Measurements from ENCODE around the gene STRADA.

STRADA gene

DNA sequence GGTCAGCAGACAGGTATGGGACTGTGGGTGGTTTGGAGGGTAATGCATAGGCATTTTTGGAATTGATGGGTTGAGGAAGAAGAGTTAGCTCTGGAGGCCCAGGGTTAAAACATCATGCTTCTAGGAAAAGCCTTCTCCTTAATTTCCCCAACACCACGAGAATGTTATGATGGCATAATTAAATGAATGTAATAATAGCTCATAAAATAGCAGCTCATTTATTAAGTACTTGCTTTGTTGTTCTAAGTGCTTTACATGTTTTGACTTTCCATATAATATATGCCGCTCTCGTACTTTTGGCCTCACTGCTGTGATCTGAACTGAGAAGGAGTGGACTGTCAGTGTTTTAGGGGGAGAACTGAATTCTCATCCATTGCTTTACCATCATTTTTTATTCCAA, 56.0 kb downstream of the STRADA start:
- Histone ChIP-seq H3K36me3 (peaks cover 94% of the 10 kb centered on the region), H3K4me1 (ENCODE audit: control insufficient read depth in 1 of 2, insufficient read depth in 1 of 2, low read depth in 1 of 2, low read length in 1 of 2) (peaks cover 12 to 13% of the 10 kb centered on the region in 2 experiments), H3K27ac (no peak overlapping the region), H3K9me3 (no peaks in the 10 kb centered on the region), H3K27me3 (no peaks in the 10 kb centered on the region), H3K4me3 (ENCODE audit: low read depth in 1 of 2, low read length in 1 of 2) (no peak overlapping the region)
- TF ChIP-seq, protein P1, sequence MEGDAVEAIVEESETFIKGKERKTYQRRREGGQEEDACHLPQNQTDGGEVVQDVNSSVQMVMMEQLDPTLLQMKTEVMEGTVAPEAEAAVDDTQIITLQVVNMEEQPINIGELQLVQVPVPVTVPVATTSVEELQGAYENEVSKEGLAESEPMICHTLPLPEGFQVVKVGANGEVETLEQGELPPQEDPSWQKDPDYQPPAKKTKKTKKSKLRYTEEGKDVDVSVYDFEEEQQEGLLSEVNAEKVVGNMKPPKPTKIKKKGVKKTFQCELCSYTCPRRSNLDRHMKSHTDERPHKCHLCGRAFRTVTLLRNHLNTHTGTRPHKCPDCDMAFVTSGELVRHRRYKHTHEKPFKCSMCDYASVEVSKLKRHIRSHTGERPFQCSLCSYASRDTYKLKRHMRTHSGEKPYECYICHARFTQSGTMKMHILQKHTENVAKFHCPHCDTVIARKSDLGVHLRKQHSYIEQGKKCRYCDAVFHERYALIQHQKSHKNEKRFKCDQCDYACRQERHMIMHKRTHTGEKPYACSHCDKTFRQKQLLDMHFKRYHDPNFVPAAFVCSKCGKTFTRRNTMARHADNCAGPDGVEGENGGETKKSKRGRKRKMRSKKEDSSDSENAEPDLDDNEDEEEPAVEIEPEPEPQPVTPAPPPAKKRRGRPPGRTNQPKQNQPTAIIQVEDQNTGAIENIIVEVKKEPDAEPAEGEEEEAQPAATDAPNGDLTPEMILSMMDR (IDR thresholded peaks at IDR 0.05) = no peak

DNA sequence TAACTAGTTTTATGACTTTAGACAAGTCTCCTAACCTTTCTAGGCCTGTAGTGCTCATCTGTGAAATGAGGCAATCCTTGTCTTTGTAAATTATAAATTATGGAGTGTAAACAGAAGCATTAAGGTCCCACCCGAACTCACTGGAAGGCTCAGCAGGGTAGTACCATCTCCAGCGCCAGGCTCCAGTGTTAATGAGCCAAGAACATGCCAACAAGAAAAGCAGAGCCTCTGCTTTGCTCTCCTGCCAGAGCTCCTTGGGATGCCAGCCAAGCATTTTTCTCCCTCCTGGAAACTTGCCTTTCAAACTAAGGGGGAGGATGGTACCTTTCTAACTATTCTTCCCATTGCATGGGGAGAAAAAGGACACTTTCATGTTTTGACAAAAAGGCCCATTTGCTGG, 56.6 kb downstream of the STRADA start:
- no peaks in the 10 kb centered on the region for H3K27me3 ChIP-seq
- peaks cover 12 to 13% of the 10 kb centered on the region in 2 experiments for H3K4me1 ChIP-seq (ENCODE audit: control insufficient read depth in 1 of 2, insufficient read depth in 1 of 2, low read depth in 1 of 2, low read length in 1 of 2)
- no peak overlapping the region for H3K4me3 ChIP-seq (ENCODE audit: low read depth in 1 of 2, low read length in 1 of 2)
- no peaks in the 10 kb centered on the region for H3K9me3 ChIP-seq
- H3K36me3 ChIP-seq = peaks cover 94% of the 10 kb centered on the region
- TF ChIP-seq, protein P1 (IDR thresholded peaks at IDR 0.05) = no peak
- H3K27ac ChIP-seq = no peak overlapping the region

DNA sequence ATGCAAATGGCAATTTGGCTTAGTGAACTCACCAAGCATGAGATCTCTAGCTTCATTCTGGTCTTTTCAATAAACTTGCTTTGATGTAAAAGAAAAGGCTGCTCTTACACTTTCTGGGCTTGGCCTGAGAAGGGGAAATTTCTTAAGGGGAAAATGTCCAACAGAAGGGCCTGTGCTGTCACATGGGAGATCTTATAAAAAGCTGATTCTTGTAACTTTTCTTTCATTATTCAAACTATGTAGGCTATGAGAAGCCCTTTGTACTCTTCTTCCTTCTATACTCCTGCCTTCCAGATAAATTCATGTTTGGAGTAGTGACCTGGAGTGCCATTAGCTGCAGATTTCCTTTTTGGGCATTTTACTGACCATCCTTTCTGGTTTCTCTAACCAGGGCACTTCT, 58.6 kb downstream of the STRADA start:
- peak overlapping the region; percentile 80 for H3K27ac ChIP-seq
- H3K36me3 ChIP-seq = peaks cover 93% of the 10 kb centered on the region
- H3K27me3 ChIP-seq = no peaks in the 10 kb centered on the region
- TF ChIP-seq, protein P1 (IDR thresholded peaks at IDR 0.05) = no peak
- H3K9me3 ChIP-seq = no peaks in the 10 kb centered on the region
- peaks cover 12 to 13% of the 10 kb centered on the region in 2 experiments for H3K4me1 ChIP-seq (ENCODE audit: control insufficient read depth in 1 of 2, insufficient read depth in 1 of 2, low read depth in 1 of 2, low read length in 1 of 2)
- H3K4me3 ChIP-seq (ENCODE audit: low read depth in 1 of 2, low read length in 1 of 2) = peak overlapping the region in 1 of 2 experiments; percentile 15

DNA sequence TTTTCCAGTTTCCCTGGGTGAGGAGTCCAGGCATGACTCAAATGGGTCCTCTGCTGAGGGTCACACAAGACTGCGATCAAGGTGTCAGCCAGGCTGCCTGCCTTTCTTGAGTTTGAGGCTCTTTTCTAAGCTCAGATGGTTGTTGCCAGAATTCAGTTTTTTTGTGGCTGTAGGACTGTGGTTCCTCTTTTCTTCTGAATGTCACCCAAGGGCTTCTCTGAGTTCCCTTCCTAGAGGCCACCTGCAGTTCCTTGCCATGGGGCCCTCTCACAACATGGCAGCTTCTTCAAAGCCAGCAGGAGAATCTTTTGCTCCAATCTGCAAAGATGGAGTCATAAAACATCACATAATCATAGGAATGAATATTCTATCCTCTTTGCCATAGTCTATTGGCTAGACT, 59.2 kb downstream of the STRADA start:
- peaks cover 95% of the 10 kb centered on the region for H3K36me3 ChIP-seq
- peaks cover 12 to 13% of the 10 kb centered on the region in 2 experiments for H3K4me1 ChIP-seq (ENCODE audit: control insufficient read depth in 1 of 2, insufficient read depth in 1 of 2, low read depth in 1 of 2, low read length in 1 of 2)

DNA sequence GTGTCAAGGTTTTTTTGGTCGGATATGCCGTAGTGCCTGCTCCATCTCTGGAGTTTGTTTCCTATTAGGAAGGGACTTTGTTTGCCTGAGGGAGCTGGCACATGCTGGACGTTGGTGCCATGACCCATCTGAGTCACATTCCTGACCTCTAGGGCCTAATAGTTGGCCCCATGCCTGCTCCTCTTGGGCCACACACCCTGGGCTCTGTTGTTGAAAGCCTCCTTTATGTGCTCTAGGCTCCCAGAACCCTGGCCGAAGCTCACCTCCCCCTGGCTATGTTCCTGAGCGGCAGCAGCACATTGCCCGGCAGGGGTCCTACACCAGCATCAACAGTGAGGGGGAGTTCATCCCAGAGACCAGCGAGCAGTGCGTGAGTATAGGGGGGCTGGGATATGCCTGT, 60.1 kb downstream of the STRADA start:
- H3K9me3 ChIP-seq = no peaks in the 10 kb centered on the region
- peaks cover 99% of the 10 kb centered on the region for H3K36me3 ChIP-seq
- peaks cover 15% of the 10 kb centered on the region in 2 experiments for H3K4me1 ChIP-seq (ENCODE audit: control insufficient read depth in 1 of 2, insufficient read depth in 1 of 2, low read depth in 1 of 2, low read length in 1 of 2)

More for the DNA sequence above, 59.2 kb downstream of the STRADA start:
- peak overlapping the region in 1 of 2 experiments; percentile 15 for H3K4me3 ChIP-seq (ENCODE audit: low read depth in 1 of 2, low read length in 1 of 2)
- no peaks in the 10 kb centered on the region for H3K9me3 ChIP-seq
- H3K27ac ChIP-seq = peak overlapping the region; percentile 80
- TF ChIP-seq, protein P1 (IDR thresholded peaks at IDR 0.05) = no peak
- no peaks in the 10 kb centered on the region for H3K27me3 ChIP-seq

More for the DNA sequence above, 60.1 kb downstream of the STRADA start:
- Histone ChIP-seq H3K27ac (peak overlapping the region; percentile 80), H3K4me3 (ENCODE audit: low read depth in 1 of 2, low read length in 1 of 2) (no peak overlapping the region), H3K27me3 (no peaks in the 10 kb centered on the region)
- TF ChIP-seq, protein P1 (IDR thresholded peaks at IDR 0.05) = no peak
